Hematopoietic multipotent progenitor cell (in vitro differentiated cells): ENCODE results near the gene CST7. TPM values are rescaled to one million over a fixed set of nuclear protein-coding genes. Genes with fewer than 3 reads are reported as not detected.
"Not testable (repeated sequence)": the region's sequence is repeated elsewhere in the genome, so short reads cannot be mapped to it uniquely, and the experiment has no call there.

Experiments
- DNase-seq, 3 donors: peaks; one replicate each; pipeline ENCODE4 v3.0.0-alpha.2; 2011 to 2015; ENCODE audit warnings: low read depth in 2 of 3, low spot score in 2 of 3
- small RNA-seq: library from RNA; depleted of rRNA; stranded (forward); fragments of <200 nt; gene quantifications from one replicate; pipeline ENCODE3, GENCODE V24; 2012
- total RNA-seq: library from RNA; depleted of rRNA; stranded (reverse); fragments of >200 nt; gene quantifications from one replicate; pipeline ENCODE4 v1.2.3, GENCODE V29; 2012

The CST7 gene
- total RNA-seq, 1 donor: 18.6 TPM

DNA sequence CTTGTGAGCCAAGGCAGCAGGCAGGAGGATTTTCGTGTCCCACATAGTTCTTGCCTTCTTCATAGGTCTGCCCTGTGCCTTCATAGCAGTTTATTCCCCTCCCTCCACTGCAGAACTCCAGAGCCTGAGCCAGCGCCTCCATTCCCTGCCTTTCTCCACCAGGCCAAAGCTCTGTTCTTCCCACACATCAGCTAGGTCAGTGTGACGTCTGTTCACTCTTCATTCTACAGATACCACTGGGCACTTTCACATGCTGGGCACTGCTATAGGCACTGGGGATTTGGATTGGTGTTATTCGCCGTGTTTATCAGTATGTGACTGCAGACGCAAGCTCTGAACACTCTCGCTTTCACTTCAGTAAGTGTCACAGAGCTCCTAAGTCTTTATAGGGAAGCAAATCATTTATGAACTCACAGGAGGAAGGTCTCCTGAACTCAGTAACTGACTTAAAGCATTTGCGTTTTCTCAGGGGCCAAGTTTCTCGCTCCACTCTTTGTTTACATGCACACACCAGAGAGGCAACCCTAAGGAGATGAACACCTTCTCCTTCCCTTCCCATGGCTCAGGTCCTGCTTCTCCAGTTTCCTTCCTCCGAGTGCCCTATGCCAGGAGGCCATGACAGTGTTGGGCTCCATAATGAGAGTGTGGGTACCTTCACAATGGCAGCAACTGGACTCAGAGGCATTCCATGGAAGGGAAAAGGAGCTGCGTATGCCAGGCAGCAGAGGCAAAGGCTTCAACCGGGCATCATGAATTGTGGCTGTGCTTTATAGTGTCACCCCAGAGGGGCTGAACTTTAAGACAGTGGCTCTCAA, 49.8 kb downstream of the CST7 start:
- no peak for DNase-seq

- no peak for DNase-seq
These were observed 50.5 kb downstream of the CST7 start for GRCh38 chr20:24999568-24999967.

DNA sequence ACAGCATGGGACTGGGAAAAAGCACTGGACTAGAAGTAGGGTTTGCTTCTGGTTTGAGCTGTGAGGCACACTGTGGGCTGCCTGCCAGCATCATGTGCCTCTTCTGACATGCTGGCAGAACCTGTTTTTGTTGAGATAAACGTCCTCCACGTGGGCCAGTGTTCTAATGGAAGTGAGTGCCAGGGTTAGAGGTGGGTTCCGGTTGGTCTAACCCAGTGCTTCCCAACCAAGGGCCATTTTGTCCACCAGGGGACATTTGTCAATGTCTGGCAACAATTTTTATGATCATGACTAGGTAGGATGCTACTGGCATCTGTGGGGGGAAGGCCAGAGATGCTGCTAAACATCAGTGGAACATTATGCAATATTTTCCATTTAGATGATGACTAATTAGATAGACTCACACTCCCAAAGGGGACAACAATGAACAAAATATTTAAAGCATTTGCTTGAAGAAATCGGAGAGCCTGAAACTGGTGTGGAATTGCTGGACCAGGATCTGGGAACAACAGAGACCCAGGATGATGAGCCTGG, 51.3 kb downstream of the CST7 start:
- DNase-seq: peak in 2 of 3 donors; percentile 22 to 59

GRCh38 chr20:25001323-25001722, 52.3 kb downstream of the CST7 start:
- not testable (repeated sequence) for DNase-seq

- DNase-seq: no peak
These were observed 53.9 kb downstream of the CST7 start for GRCh38 chr20:25003002-25003401.

- no peak for DNase-seq
These were observed 56.2 kb downstream of the CST7 start for GRCh38 chr20:25005220-25005619.

DNA sequence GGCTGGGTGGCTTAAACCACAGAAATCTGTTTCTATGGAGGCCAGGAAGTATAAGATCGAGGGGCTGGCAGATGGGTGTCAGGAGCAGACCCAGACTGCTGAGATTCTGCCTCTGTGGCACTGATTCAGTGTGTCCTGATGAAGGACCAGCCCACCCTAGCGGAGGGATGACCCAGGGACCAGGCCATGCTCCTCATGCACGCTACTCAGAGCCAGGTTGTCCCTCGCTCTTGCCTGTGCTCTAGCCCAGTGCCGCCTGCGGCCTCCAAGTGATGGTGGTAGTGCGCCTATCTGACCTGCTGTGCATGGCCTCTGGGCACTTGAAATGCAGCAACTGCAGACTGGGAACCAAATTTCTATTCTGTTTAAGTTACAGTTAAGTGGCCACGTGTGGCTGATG, 56.6 kb downstream of the CST7 start:
- no peak for DNase-seq

DNA sequence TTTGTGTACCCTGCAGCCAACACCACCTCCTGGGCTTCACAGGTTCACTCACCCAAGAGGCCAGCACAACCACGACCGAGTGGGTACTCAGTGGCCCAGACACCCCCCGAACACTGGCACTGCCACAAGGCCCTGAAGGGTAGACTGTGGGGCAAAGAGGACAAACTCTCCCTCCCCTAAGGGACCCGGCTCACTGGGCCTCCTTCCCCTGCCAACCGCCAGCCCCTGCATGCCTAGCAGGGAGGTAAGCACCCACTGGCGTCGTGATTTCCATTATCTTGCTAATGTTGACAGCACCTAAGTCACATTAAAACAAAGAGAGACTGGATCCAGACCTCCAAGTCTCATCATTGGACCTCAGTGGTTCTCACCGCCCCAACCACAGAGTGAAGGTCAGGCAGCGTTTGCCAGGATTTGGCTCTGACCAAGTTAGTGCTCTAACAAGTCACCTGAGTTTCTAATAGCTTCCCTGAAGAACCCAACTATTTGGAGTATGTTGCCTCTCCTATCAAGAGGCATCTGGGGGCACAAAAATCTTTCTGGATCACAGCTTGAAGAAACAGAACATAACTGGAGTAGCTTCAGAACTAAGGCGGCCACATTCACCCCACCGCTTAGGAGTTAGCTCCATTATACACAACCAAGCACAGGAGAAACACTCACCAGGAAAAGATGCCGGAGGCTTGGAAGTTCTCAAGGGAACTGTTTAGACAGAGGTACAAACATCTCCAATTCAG, 57.5 kb downstream of the CST7 start:
- DNase-seq: no peak

- DNase-seq: no peak
These were observed 58.6 kb downstream of the CST7 start for GRCh38 chr20:25007491-25008305.

GRCh38 chr20:25008388-25009217, 59.5 kb downstream of the CST7 start:
- DNase-seq: no peak

Small RNA genes within 50 kb of the gene (small RNA-seq; reads per million reads assigned to genes)
- not detected for gene RNU6-1257P

Other genes with a start within 250 kb of the CST7 start
- gene APMAP, start 43.5 kb downstream of the CST7 start, total RNA-seq: 39.0 TPM
- 114 TPM for gene ACSS1, start 108.9 kb downstream of the CST7 start, total RNA-seq
- not detected for gene VSX1, start 132.9 kb downstream of the CST7 start, total RNA-seq
- gene ENTPD6, start 246.4 kb downstream of the CST7 start, total RNA-seq: 43.6 TPM